Measurements from ENCODE around the gene POLR2L. TPM values are rescaled to one million over a fixed set of nuclear protein-coding genes. Genes with fewer than 3 reads are reported as not detected.

The POLR2L gene
- total RNA-seq, 1 experiment from 2014 or later: 99.7 TPM

GRCh38 chr11:846496-847098 is 4.3 kb upstream of the POLR2L start:
- Histone ChIP-seq H3K79me2 (ENCODE audit: low read depth) (peaks cover 6% of the 10 kb centered on the region), H3K27me3 (ENCODE audit: insufficient read depth, low read depth) (no peaks in the 10 kb centered on the region), H3F3A (ENCODE audit: insufficient read depth, low read depth) (peaks cover 6% of the 10 kb centered on the region; the same call in 1 of the 2 replicates), H4K20me1 (ENCODE audit: insufficient read depth) (peaks cover 1% of the 10 kb centered on the region; the same call in 1 of the 2 replicates), H3K9me2 (ENCODE audit: insufficient read depth) (no peaks in the 10 kb centered on the region), H3K9me3 (ENCODE audit: insufficient read depth, low read depth) (no peaks in the 10 kb centered on the region), H3K27ac (no peak overlapping the region), H3K36me3 (ENCODE audit: low read depth) (no peaks in the 10 kb centered on the region), H3K4me2 (no peak overlapping the region), H3K4me1 (replicated peaks; ENCODE audit: insufficient read depth) (peaks cover 16% of the 10 kb centered on the region), H2AFZ (no peak overlapping the region), H3K4me3 (no peak overlapping the region)
- ChIA-PET POLR2A (ENCODE audit: unreplicated experiment) (no interaction called here), CTCF (no interaction called here)
- DNase-seq: no peak
- TF ChIP-seq EZH2 (IDR thresholded peaks at IDR 0.05; ENCODE audit: low read depth) (no peak), CTCF (conservative IDR thresholded peaks at IDR 0.05) (no peak)
- BruUV-seq (replicated peaks): no TSS peak
- intact Hi-C loops (cut with micrococcal nuclease; ENCODE audit: unreplicated experiment): no loop called here

GRCh38 chr11:845872-846495 is 3.7 kb upstream of the POLR2L start:
- peaks cover 8% of the 10 kb centered on the region for H4K20me1 ChIP-seq (ENCODE audit: insufficient read depth)
- POLR2A ChIA-PET (ENCODE audit: unreplicated experiment): no interaction called here
- no TSS peak for BruUV-seq (replicated peaks)
- H3K9me2 ChIP-seq (ENCODE audit: insufficient read depth): no peaks in the 10 kb centered on the region
- no peaks in the 10 kb centered on the region for H3K9me3 ChIP-seq (ENCODE audit: insufficient read depth, low read depth)
- CTCF ChIA-PET: no interaction called here
- no peak overlapping the region for H3K27ac ChIP-seq
- no peak overlapping the region for H3K4me3 ChIP-seq
- peaks cover 13% of the 10 kb centered on the region for H3K79me2 ChIP-seq (ENCODE audit: low read depth)
- peaks cover 6% of the 10 kb centered on the region; the same call in 1 of the 2 replicates for H3F3A ChIP-seq (ENCODE audit: insufficient read depth, low read depth)
- H2AFZ ChIP-seq: no peak overlapping the region
- H3K36me3 ChIP-seq (ENCODE audit: low read depth): no peaks in the 10 kb centered on the region
- DNase-seq: no peak
- no peak for TF ChIP-seq EZH2 (IDR thresholded peaks at IDR 0.05; ENCODE audit: low read depth)
- TF ChIP-seq CTCF (conservative IDR thresholded peaks at IDR 0.05): no peak
- no peaks in the 10 kb centered on the region for H3K27me3 ChIP-seq (ENCODE audit: insufficient read depth, low read depth)
- intact Hi-C loops (cut with micrococcal nuclease; ENCODE audit: unreplicated experiment): no loop called here
- no peak overlapping the region for H3K4me2 ChIP-seq
- peaks cover 19% of the 10 kb centered on the region for H3K4me1 ChIP-seq (replicated peaks; ENCODE audit: insufficient read depth)

- DNase-seq: peak in 1 of 2 experiments; percentile 72
- no peaks in the 10 kb centered on the region for H3K9me3 ChIP-seq (ENCODE audit: insufficient read depth, low read depth)
- no peaks in the 10 kb centered on the region for H3K9me2 ChIP-seq (ENCODE audit: insufficient read depth)
- peak overlapping the region; percentile 83 for H3K4me2 ChIP-seq
- no peak overlapping the region for H3K27ac ChIP-seq
- H3K27me3 ChIP-seq (ENCODE audit: insufficient read depth, low read depth): no peaks in the 10 kb centered on the region
- no peak overlapping the region for H3K4me3 ChIP-seq
- ChIA-PET CTCF (interaction anchor here (0.5 kb wide), 1 partner anchor 83 kb away, joined by 3 read pairs; no protein-coding TSS in a partner anchor), POLR2A (ENCODE audit: unreplicated experiment) (interaction anchor here (0.6 to 1.4 kb wide), 3 partner anchors 10 to 1142 kb away, joined by 4 to 6 read pairs (median 5); no protein-coding TSS in a partner anchor)
- H3F3A ChIP-seq (ENCODE audit: insufficient read depth, low read depth): peaks cover 11% of the 10 kb centered on the region; the same call in 1 of the 2 replicates
- H3K79me2 ChIP-seq (ENCODE audit: low read depth): peaks cover 20% of the 10 kb centered on the region
- BruUV-seq (replicated peaks): no TSS peak
- peaks cover 11% of the 10 kb centered on the region for H4K20me1 ChIP-seq (ENCODE audit: insufficient read depth)
- H3K4me1 ChIP-seq (replicated peaks; ENCODE audit: insufficient read depth): peaks cover 20% of the 10 kb centered on the region
- TF ChIP-seq CTCF (conservative IDR thresholded peaks at IDR 0.05): no peak
- no peak for TF ChIP-seq EZH2 (IDR thresholded peaks at IDR 0.05; ENCODE audit: low read depth)
- no peak overlapping the region for H2AFZ ChIP-seq
- intact Hi-C loops (cut with micrococcal nuclease; ENCODE audit: unreplicated experiment): loop anchor here (5.0 kb wide), 1 partner anchor 38 kb away; the partner anchor contains the start of genes PIDD1 and RPLP2
- no peaks in the 10 kb centered on the region for H3K36me3 ChIP-seq (ENCODE audit: low read depth)
Observed at GRCh38 chr11:844693-845644, 2.6 kb upstream of the POLR2L start.

Data from PC-9 (cell line).